SK-N-SH treated with all-trans-retinoic acid at 6 μM for 48 hours (cell line): ENCODE data around the gene STX18.

Experiments used
- ARNTL ChIP-seq: fragments of 450-650 bp; formaldehyde crosslinking; IDR thresholded peaks from 2 replicates; pipeline ENCODE4 v1.5.0; 2020; ENCODE audit warnings: low read depth, mild to moderate bottlenecking, moderate library complexity, borderline replicate concordance
- CSDC2 ChIP-seq: fragments of 250-450 bp; sonication (Bioruptor Pico); IDR thresholded peaks from 2 replicates; pipeline ENCODE4 v1.5.0; 2020; ENCODE audit warnings: mild to moderate bottlenecking, moderate library complexity
- OSR1 ChIP-seq: fragments of 250-450 bp; sonication (Bioruptor Pico); IDR thresholded peaks from 2 replicates; pipeline ENCODE4 v1.8.0; 2022; ENCODE audit warnings: moderate library complexity, mild to moderate bottlenecking, inconsistent platforms
- RARB ChIP-seq: fragments of 250-450 bp; sonication (Bioruptor Pico); IDR thresholded peaks from 2 replicates; pipeline ENCODE4 v1.8.0; 2021; ENCODE audit warnings: mild to moderate bottlenecking, moderate library complexity
- SNAI2 ChIP-seq: fragments of 250-450 bp; sonication (Bioruptor Pico); IDR thresholded peaks from 2 replicates; pipeline ENCODE4 v1.5.0; 2020; ENCODE audit warnings: mild to moderate bottlenecking, moderate library complexity
- TCF4 ChIP-seq: fragments of 250-450 bp; sonication (Bioruptor Pico); IDR thresholded peaks from 2 replicates; pipeline ENCODE4 v1.8.0; 2021; ENCODE audit warnings: mild to moderate bottlenecking, moderate library complexity, borderline replicate concordance
- TOX ChIP-seq: fragments of 250-450 bp; sonication (Bioruptor Pico); IDR thresholded peaks from 2 replicates; pipeline ENCODE4 v1.8.0; 2021; ENCODE audit warnings: mild to moderate bottlenecking, moderate library complexity, borderline replicate concordance
- ZFP30 ChIP-seq: fragments of 450-650 bp; formaldehyde crosslinking; IDR thresholded peaks from 2 replicates; pipeline ENCODE4 v1.5.0; 2022; ENCODE audit warnings: mild to moderate bottlenecking, moderate library complexity
- ZNF70 ChIP-seq: fragments of 450-650 bp; formaldehyde crosslinking; IDR thresholded peaks from 2 replicates; pipeline ENCODE4 v1.5.0; 2020; ENCODE audit warnings: mild to moderate bottlenecking, moderate library complexity
- TF ChIP-seq, protein P1 (sequence below): fragments of 250-450 bp; sonication (Bioruptor Pico); IDR thresholded peaks from 2 replicates; pipeline ENCODE4 v1.8.0; 2020; ENCODE audit warnings: mild to moderate bottlenecking, moderate library complexity, borderline replicate concordance
- TF ChIP-seq, protein P2 (sequence below): fragments of 250-450 bp; sonication (Bioruptor Pico); IDR thresholded peaks from 2 replicates; pipeline ENCODE4 v1.5.0; 2020; ENCODE audit warnings: mild to moderate bottlenecking, moderate library complexity

DNA sequence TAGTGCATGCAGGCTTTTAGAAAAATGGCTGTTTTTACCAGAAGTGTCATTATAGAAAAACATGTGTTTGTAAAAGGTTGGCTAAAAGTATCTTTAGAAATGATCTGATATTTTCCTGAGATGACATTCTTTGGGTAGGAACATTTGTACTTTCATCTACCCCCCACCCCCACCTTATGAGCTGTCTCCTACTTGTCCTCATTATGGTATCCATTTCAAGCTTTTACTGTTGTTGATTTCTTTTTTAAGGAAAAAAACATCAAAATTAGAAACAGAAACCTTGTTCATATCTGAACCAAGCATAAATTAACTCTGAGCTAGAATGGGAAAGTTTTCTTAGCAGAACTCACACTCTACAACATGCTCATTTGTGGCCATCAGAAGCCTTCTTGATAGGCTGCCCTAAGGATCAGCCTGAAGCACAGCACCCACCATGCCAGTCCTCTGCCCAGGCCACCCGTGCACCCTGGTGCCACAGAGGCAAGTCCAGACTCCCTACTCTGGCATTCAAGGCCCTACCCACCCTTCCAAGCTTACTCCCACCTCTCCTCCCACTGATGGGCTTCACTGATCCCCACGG lies 105.5 kb downstream of the STX18 start:
- TF ChIP-seq CSDC2 (CRISPR knock-in tag) (no peak), TOX (CRISPR knock-in tag) (no peak), TCF4 (CRISPR knock-in tag) (no peak), RARB (CRISPR knock-in tag) (no peak), SNAI2 (CRISPR knock-in tag) (no peak), ZNF70 (no peak), OSR1 (CRISPR knock-in tag) (no peak), ZFP30 (CRISPR knock-in tag) (no peak), ARNTL (CRISPR knock-in tag) (no peak)
- TF ChIP-seq, protein P1, sequence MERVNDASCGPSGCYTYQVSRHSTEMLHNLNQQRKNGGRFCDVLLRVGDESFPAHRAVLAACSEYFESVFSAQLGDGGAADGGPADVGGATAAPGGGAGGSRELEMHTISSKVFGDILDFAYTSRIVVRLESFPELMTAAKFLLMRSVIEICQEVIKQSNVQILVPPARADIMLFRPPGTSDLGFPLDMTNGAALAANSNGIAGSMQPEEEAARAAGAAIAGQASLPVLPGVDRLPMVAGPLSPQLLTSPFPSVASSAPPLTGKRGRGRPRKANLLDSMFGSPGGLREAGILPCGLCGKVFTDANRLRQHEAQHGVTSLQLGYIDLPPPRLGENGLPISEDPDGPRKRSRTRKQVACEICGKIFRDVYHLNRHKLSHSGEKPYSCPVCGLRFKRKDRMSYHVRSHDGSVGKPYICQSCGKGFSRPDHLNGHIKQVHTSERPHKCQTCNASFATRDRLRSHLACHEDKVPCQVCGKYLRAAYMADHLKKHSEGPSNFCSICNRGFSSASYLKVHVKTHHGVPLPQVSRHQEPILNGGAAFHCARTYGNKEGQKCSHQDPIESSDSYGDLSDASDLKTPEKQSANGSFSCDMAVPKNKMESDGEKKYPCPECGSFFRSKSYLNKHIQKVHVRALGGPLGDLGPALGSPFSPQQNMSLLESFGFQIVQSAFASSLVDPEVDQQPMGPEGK (CRISPR knock-in tag), result no peak
- TF ChIP-seq, protein P2, sequence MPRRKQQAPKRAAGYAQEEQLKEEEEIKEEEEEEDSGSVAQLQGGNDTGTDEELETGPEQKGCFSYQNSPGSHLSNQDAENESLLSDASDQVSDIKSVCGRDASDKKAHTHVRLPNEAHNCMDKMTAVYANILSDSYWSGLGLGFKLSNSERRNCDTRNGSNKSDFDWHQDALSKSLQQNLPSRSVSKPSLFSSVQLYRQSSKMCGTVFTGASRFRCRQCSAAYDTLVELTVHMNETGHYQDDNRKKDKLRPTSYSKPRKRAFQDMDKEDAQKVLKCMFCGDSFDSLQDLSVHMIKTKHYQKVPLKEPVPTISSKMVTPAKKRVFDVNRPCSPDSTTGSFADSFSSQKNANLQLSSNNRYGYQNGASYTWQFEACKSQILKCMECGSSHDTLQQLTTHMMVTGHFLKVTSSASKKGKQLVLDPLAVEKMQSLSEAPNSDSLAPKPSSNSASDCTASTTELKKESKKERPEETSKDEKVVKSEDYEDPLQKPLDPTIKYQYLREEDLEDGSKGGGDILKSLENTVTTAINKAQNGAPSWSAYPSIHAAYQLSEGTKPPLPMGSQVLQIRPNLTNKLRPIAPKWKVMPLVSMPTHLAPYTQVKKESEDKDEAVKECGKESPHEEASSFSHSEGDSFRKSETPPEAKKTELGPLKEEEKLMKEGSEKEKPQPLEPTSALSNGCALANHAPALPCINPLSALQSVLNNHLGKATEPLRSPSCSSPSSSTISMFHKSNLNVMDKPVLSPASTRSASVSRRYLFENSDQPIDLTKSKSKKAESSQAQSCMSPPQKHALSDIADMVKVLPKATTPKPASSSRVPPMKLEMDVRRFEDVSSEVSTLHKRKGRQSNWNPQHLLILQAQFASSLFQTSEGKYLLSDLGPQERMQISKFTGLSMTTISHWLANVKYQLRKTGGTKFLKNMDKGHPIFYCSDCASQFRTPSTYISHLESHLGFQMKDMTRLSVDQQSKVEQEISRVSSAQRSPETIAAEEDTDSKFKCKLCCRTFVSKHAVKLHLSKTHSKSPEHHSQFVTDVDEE (CRISPR knock-in tag), result no peak
